Large intestine (tissue), 3 donors: ENCODE measurements around the gene GPC5. TPM values are rescaled to one million over a fixed set of nuclear protein-coding genes. Genes with fewer than 3 reads are reported as not detected.

Experiments used
- DNase-seq, 2 donors: peaks; one replicate each; pipeline versions ENCODE4 v3.0.0 to v3.0.0-alpha.2; 2013
- H3K27ac ChIP-seq: one replicate; pipeline ENCODE4 v1.5.1; 2013; ENCODE audit warnings: low read length
- H3K27me3 ChIP-seq: 2 replicates; pipeline ENCODE4 v1.6.1; 2013; ENCODE audit warnings: low read length; ENCODE audit not compliant: control insufficient read depth, insufficient read depth
- H3K36me3 ChIP-seq: 2 replicates; pipeline ENCODE4 v1.6.1; 2013; ENCODE audit warnings: low read length; ENCODE audit not compliant: control insufficient read depth, insufficient read depth
- H3K4me1 ChIP-seq: one replicate; pipeline ENCODE4 v1.6.1; 2013; ENCODE audit warnings: low read length; ENCODE audit not compliant: control insufficient read depth, insufficient read depth
- H3K4me3 ChIP-seq: one replicate; pipeline ENCODE4 v1.5.1; 2013; ENCODE audit warnings: low read length
- H3K9me3 ChIP-seq: one replicate; pipeline ENCODE4 v1.6.1; 2013; ENCODE audit warnings: mild to moderate bottlenecking, low read depth, low read length, moderate library complexity; ENCODE audit not compliant: control insufficient read depth
- WGBS: methylation state at CpG from one replicate; pipeline ENCODE4 v1.1.5; 2013; ENCODE audit warnings: low lambda C conversion rate; ENCODE audit not compliant: insufficient coverage; 5-methylcytosine and 5-hydroxymethylcytosine counted together
- polyA plus RNA-seq: library from polyadenylated mRNA; unstranded; fragments of 120-200 nt; gene quantifications from one replicate; pipeline ENCODE4 v1.2.1, GENCODE V29; 2013

Gene GPC5
- polyA plus RNA-seq, 1 donor: 0.42 TPM

- WGBS: no CpG with 5 or more reads among the region's 2 CpGs
- H3K27me3 ChIP-seq: no peaks in the 10 kb centered on the region
- no peak overlapping the region for H3K4me3 ChIP-seq
- H3K4me1 ChIP-seq: no peaks in the 10 kb centered on the region
- no peaks in the 10 kb centered on the region for H3K9me3 ChIP-seq
- no peak for DNase-seq
- H3K36me3 ChIP-seq: no peaks in the 10 kb centered on the region
- no peak overlapping the region for H3K27ac ChIP-seq
Measured at GRCh38 chr13:91620670-91621141, 222.3 kb downstream of the GPC5 start.

GRCh38 chr13:91621161-91621560, 222.7 kb downstream of the GPC5 start:
- WGBS: 80% methylated on average over 1 of the region's 3 CpGs
- DNase-seq: no peak

GRCh38 chr13:91621963-91622362, 223.5 kb downstream of the GPC5 start:
- no peaks in the 10 kb centered on the region for H3K4me1 ChIP-seq
- no peaks in the 10 kb centered on the region for H3K36me3 ChIP-seq
- no peaks in the 10 kb centered on the region for H3K27me3 ChIP-seq
- DNase-seq: no peak
- WGBS: no CpG with 5 or more reads among the region's 1 CpG
- H3K27ac ChIP-seq: no peak overlapping the region
- no peaks in the 10 kb centered on the region for H3K9me3 ChIP-seq
- no peak overlapping the region for H3K4me3 ChIP-seq

More at GRCh38 chr13:91621161-91621560, 222.7 kb downstream of the GPC5 start:
- Histone ChIP-seq H3K27me3 (no peaks in the 10 kb centered on the region), H3K36me3 (no peaks in the 10 kb centered on the region), H3K4me3 (no peak overlapping the region), H3K4me1 (no peaks in the 10 kb centered on the region), H3K9me3 (no peaks in the 10 kb centered on the region), H3K27ac (no peak overlapping the region)

GRCh38 chr13:91622778-91623550, 224.5 kb downstream of the GPC5 start:
- no peaks in the 10 kb centered on the region for H3K27me3 ChIP-seq
- H3K9me3 ChIP-seq: no peaks in the 10 kb centered on the region
- no CpG with 5 or more reads among the region's 3 CpGs for WGBS
- H3K27ac ChIP-seq: no peak overlapping the region
- H3K36me3 ChIP-seq: no peaks in the 10 kb centered on the region
- H3K4me3 ChIP-seq: no peak overlapping the region
- no peaks in the 10 kb centered on the region for H3K4me1 ChIP-seq
- no peak for DNase-seq

GRCh38 chr13:91627952-91628739, 229.7 kb downstream of the GPC5 start:
- 91% methylated on average over 3 of the region's 3 CpGs for WGBS

GRCh38 chr13:91630946-91631345, 232.5 kb downstream of the GPC5 start:
- Histone ChIP-seq H3K27ac (no peak overlapping the region), H3K27me3 (no peaks in the 10 kb centered on the region), H3K36me3 (no peaks in the 10 kb centered on the region), H3K4me1 (no peaks in the 10 kb centered on the region), H3K9me3 (no peaks in the 10 kb centered on the region), H3K4me3 (no peak overlapping the region)
- WGBS: no CpG with 5 or more reads among the region's 1 CpG
- DNase-seq: no peak

More at GRCh38 chr13:91627952-91628739, 229.7 kb downstream of the GPC5 start:
- no peaks in the 10 kb centered on the region for H3K27me3 ChIP-seq
- no peak overlapping the region for H3K27ac ChIP-seq
- H3K4me3 ChIP-seq: no peak overlapping the region
- no peak for DNase-seq
- H3K36me3 ChIP-seq: no peaks in the 10 kb centered on the region
- no peaks in the 10 kb centered on the region for H3K9me3 ChIP-seq
- H3K4me1 ChIP-seq: no peaks in the 10 kb centered on the region

- no peaks in the 10 kb centered on the region for H3K4me1 ChIP-seq
- WGBS: 100% methylated on average over 3 of the region's 3 CpGs
Measured at GRCh38 chr13:91632086-91632485, 233.7 kb downstream of the GPC5 start.

GRCh38 chr13:91639330-91639729, 240.9 kb downstream of the GPC5 start:
- 83% methylated on average over 3 of the region's 5 CpGs for WGBS
- no peak overlapping the region for H3K27ac ChIP-seq
- no peak for DNase-seq
- no peaks in the 10 kb centered on the region for H3K27me3 ChIP-seq
- H3K36me3 ChIP-seq: no peaks in the 10 kb centered on the region
- no peaks in the 10 kb centered on the region for H3K4me1 ChIP-seq
- H3K4me3 ChIP-seq: no peak overlapping the region
- H3K9me3 ChIP-seq: no peaks in the 10 kb centered on the region

More at GRCh38 chr13:91632086-91632485, 233.7 kb downstream of the GPC5 start:
- no peak for DNase-seq
- no peaks in the 10 kb centered on the region for H3K36me3 ChIP-seq
- H3K9me3 ChIP-seq: no peaks in the 10 kb centered on the region
- H3K4me3 ChIP-seq: no peak overlapping the region
- no peaks in the 10 kb centered on the region for H3K27me3 ChIP-seq
- no peak overlapping the region for H3K27ac ChIP-seq

- Histone ChIP-seq H3K27ac (no peak overlapping the region), H3K27me3 (no peaks in the 10 kb centered on the region), H3K9me3 (no peaks in the 10 kb centered on the region), H3K36me3 (no peaks in the 10 kb centered on the region), H3K4me3 (no peak overlapping the region), H3K4me1 (no peaks in the 10 kb centered on the region)
- no CpG with 5 or more reads among the region's 2 CpGs for WGBS
- DNase-seq: no peak
Measured at GRCh38 chr13:91643394-91643793, 245.0 kb downstream of the GPC5 start.

- DNase-seq: no peak
- Histone ChIP-seq H3K27me3 (no peaks in the 10 kb centered on the region), H3K4me3 (no peak overlapping the region), H3K27ac (no peak overlapping the region), H3K4me1 (no peaks in the 10 kb centered on the region), H3K36me3 (no peaks in the 10 kb centered on the region), H3K9me3 (no peaks in the 10 kb centered on the region)
Measured at GRCh38 chr13:91644806-91645205, 246.4 kb downstream of the GPC5 start.
